Right kidney (tissue), 1 donor: Measurements from ENCODE around the gene NTPCR.
"Not testable (repeated sequence)": the region's sequence is repeated elsewhere in the genome, so short reads cannot be mapped to it uniquely, and the experiment has no call there.

Experiments used
- DNase-seq: peaks from one replicate; pipeline ENCODE4 v3.0.0-alpha.2; 2016

NTPCR gene

GRCh38 chr1:232925421-232926220 is 24.8 kb upstream of the NTPCR start:
- no peak for DNase-seq

- not testable (repeated sequence) for DNase-seq
Observed at GRCh38 chr1:232927166-232927565, 23.2 kb upstream of the NTPCR start.

- DNase-seq: no peak
Observed at GRCh38 chr1:232927830-232928505, 22.4 kb upstream of the NTPCR start.

- no peak for DNase-seq
Observed at GRCh38 chr1:232932486-232933425, 17.7 kb upstream of the NTPCR start.

- DNase-seq: no peak
Observed at GRCh38 chr1:232936941-232937340, 13.5 kb upstream of the NTPCR start.

GRCh38 chr1:232937741-232938375 is 12.6 kb upstream of the NTPCR start:
- no peak for DNase-seq

GRCh38 chr1:232938926-232939325 is 11.5 kb upstream of the NTPCR start:
- no peak for DNase-seq

GRCh38 chr1:232939748-232940147 is 10.7 kb upstream of the NTPCR start:
- DNase-seq: no peak

GRCh38 chr1:232940262-232940661 is 10.1 kb upstream of the NTPCR start:
- DNase-seq: no peak

- no peak for DNase-seq
Observed at GRCh38 chr1:232942413-232943294, 7.8 kb upstream of the NTPCR start.

GRCh38 chr1:232943679-232944252 is 6.6 kb upstream of the NTPCR start:
- DNase-seq: no peak

- no peak for DNase-seq
Observed at GRCh38 chr1:232944347-232944746, 6.1 kb upstream of the NTPCR start.

- no peak for DNase-seq
Observed at GRCh38 chr1:232949636-232950196, 695 bp upstream of the NTPCR start.

GRCh38 chr1:232951180-232951579 is 769 bp downstream of the NTPCR start:
- no peak for DNase-seq

- no peak for DNase-seq
Observed at GRCh38 chr1:232951605-232952004, 1.2 kb downstream of the NTPCR start.

- no peak for DNase-seq
Observed at GRCh38 chr1:232952514-232953499, 2.4 kb downstream of the NTPCR start.

GRCh38 chr1:232954594-232955365 is 4.4 kb downstream of the NTPCR start:
- no peak for DNase-seq

- DNase-seq: no peak
Observed at GRCh38 chr1:232956081-232956480, 5.7 kb downstream of the NTPCR start.
